Activated CD4-positive, alpha-beta T cell treated with anti-CD3 and anti-CD28 coated beads for 4 hours (primary cell): Measurements from ENCODE around the gene MGLL.

Source experiments
- DNase-seq, 2 donors: peaks; one replicate each; pipeline ENCODE4 v3.0.0-alpha.2; 2020

The MGLL gene

GRCh38 chr3:127809211-127809610, 13.1 kb downstream of the MGLL start:
- no peak for DNase-seq

- DNase-seq: no peak
Observed at GRCh38 chr3:127808197-127808596, 14.1 kb downstream of the MGLL start.

- DNase-seq: no peak
Observed at GRCh38 chr3:127805026-127805753, 17.1 kb downstream of the MGLL start.

GRCh38 chr3:127804141-127804540, 18.2 kb downstream of the MGLL start:
- no peak for DNase-seq

- no peak for DNase-seq
Observed at GRCh38 chr3:127803619-127804018, 18.7 kb downstream of the MGLL start.

GRCh38 chr3:127802606-127803005, 19.7 kb downstream of the MGLL start:
- no peak for DNase-seq

- DNase-seq: no peak
Observed at GRCh38 chr3:127801731-127802313, 20.5 kb downstream of the MGLL start.

- DNase-seq: no peak
Observed at GRCh38 chr3:127800508-127800907, 21.8 kb downstream of the MGLL start.

- DNase-seq: no peak
Observed at GRCh38 chr3:127799476-127800222, 22.7 kb downstream of the MGLL start.

- DNase-seq: no peak
Observed at GRCh38 chr3:127798716-127799115, 23.6 kb downstream of the MGLL start.

GRCh38 chr3:127796831-127797150, 25.5 kb downstream of the MGLL start:
- DNase-seq: no peak

GRCh38 chr3:127796045-127796830, 26.1 kb downstream of the MGLL start:
- no peak for DNase-seq

- DNase-seq: no peak
Observed at GRCh38 chr3:127794972-127795371, 27.3 kb downstream of the MGLL start.

GRCh38 chr3:127794402-127794801, 27.9 kb downstream of the MGLL start:
- DNase-seq: no peak

GRCh38 chr3:127792541-127793292, 29.6 kb downstream of the MGLL start:
- DNase-seq: no peak

- no peak for DNase-seq
Observed at GRCh38 chr3:127791221-127791913, 30.9 kb downstream of the MGLL start.

- DNase-seq: no peak
Observed at GRCh38 chr3:127790882-127791183, 31.5 kb downstream of the MGLL start.

- DNase-seq: no peak
Observed at GRCh38 chr3:127789990-127790881, 32.1 kb downstream of the MGLL start.

GRCh38 chr3:127789051-127789450, 33.3 kb downstream of the MGLL start:
- DNase-seq: no peak

- DNase-seq: no peak
Observed at GRCh38 chr3:127788451-127788909, 33.8 kb downstream of the MGLL start.
